ENCODE results near the gene ZNF202. TPM values are rescaled to one million over a fixed set of nuclear protein-coding genes. Genes with fewer than 3 reads are reported as not detected.

Gene ZNF202
- total and polyA plus RNA-seq, 2 donors (not counting 1 experiment from before 2014, with no cell fraction given), result 17.0 to 25.1 TPM

GRCh38 chr11:123698546-123699127 lies 42.8 kb downstream of the ZNF202 start:
- DNase-seq (no peak), ATAC-seq (ENCODE audit: low read depth) (no peak)
- Histone ChIP-seq H3K79me2 (ENCODE audit: control insufficient read depth, insufficient read depth, low read length) (no peaks in the 10 kb centered on the region), H2AFZ (ENCODE audit: insufficient read depth, low read depth, low read length, poor library complexity, severe bottlenecking) (no peak overlapping the region), H3K4me2 (replicated peaks; ENCODE audit: low read depth, low read length, poor library complexity, severe bottlenecking) (no peak overlapping the region), H3K9ac (ENCODE audit: low read length) (no peak overlapping the region), H3K36me3 (replicated peaks in 1 of 2; ENCODE audit: control extremely low read depth in 1 of 2, control insufficient read depth in 1 of 2, extremely low read depth in 1 of 2, insufficient read depth in 2 of 2, low read length in 1 of 2) (no peaks in the 10 kb centered on the region), H3K4me3 (ENCODE audit: control extremely low read depth in 1 of 5, extremely low read depth in 1 of 5, insufficient read depth in 1 of 5, low read depth in 2 of 5, low read length in 4 of 5) (no peak overlapping the region), H3K27ac (ENCODE audit: low read length in 2 of 2) (no peak overlapping the region), H3K4me1 (ENCODE audit: control insufficient read depth in 2 of 2, insufficient read depth in 2 of 2, low read length in 2 of 2) (peaks cover 8 to 11% of the 10 kb centered on the region in 2 donors), H4K20me1 (ENCODE audit: control insufficient read depth, insufficient read depth, low read length, poor library complexity, severe bottlenecking) (no peaks in the 10 kb centered on the region), H3K27me3 (replicated peaks in 1 of 4; ENCODE audit: control extremely low read depth in 1 of 4, control insufficient read depth in 3 of 4, insufficient read depth in 4 of 4, low read length in 3 of 4) (peaks cover 0 to 5% (median 0%) of the 10 kb centered on the region in 4 experiments), H3K9me3 (ENCODE audit: control extremely low read depth in 1 of 3, control insufficient read depth in 2 of 3, insufficient read depth in 1 of 3, low read length in 2 of 3) (no peaks in the 10 kb centered on the region)
- H3K9me3 Mint-ChIP-seq (ENCODE audit: insufficient read depth), result no peaks in the 10 kb centered on the region
- no peak overlapping the region for H3K4me3 Mint-ChIP-seq
- H3K27ac Mint-ChIP-seq, result no peak overlapping the region
- intact Hi-C loops (cut with micrococcal nuclease), result no loop called here
- H3K4me1 Mint-ChIP-seq, result peaks cover 15% of the 10 kb centered on the region
- CTCF ChIA-PET, result interaction anchor here (1.0 to 3.0 kb wide), 2 partner anchors 9 to 12 kb away, joined by 4 to 11 read pairs; no protein-coding TSS in a partner anchor
- WGBS (ENCODE audit: insufficient coverage), result 80% methylated on average over 1 of the region's 2 CpGs
- POLR2A ChIA-PET, result no interaction called here
- TF ChIP-seq CTCF (IDR thresholded peaks at IDR 0.05), result no peak
- TF ChIP-seq EZH2 (IDR thresholded peaks at IDR 0.05; ENCODE audit: borderline replicate concordance, insufficient read depth, low read depth, low read length, poor library complexity, severe bottlenecking), result no peak
- H3K27me3 Mint-ChIP-seq, result peaks cover 13% of the 10 kb centered on the region

GRCh38 chr11:123696183-123696582 lies 45.3 kb downstream of the ZNF202 start:
- POLR2A ChIA-PET, result no interaction called here
- Mint-ChIP-seq H3K27ac (no peak overlapping the region), H3K9me3 (ENCODE audit: insufficient read depth) (no peaks in the 10 kb centered on the region)

More at GRCh38 chr11:123696183-123696582, 45.3 kb downstream of the ZNF202 start:
- TF ChIP-seq CTCF (IDR thresholded peaks at IDR 0.05), result no peak
- TF ChIP-seq EZH2 (IDR thresholded peaks at IDR 0.05; ENCODE audit: borderline replicate concordance, insufficient read depth, low read depth, low read length, poor library complexity, severe bottlenecking), result no peak
- no peak for ATAC-seq (ENCODE audit: low read depth)
- Histone ChIP-seq H3K9me3 (ENCODE audit: control extremely low read depth in 1 of 3, control insufficient read depth in 2 of 3, insufficient read depth in 1 of 3, low read length in 2 of 3) (no peaks in the 10 kb centered on the region), H3K79me2 (ENCODE audit: control insufficient read depth, insufficient read depth, low read length) (no peaks in the 10 kb centered on the region), H2AFZ (ENCODE audit: insufficient read depth, low read depth, low read length, poor library complexity, severe bottlenecking) (no peak overlapping the region), H3K9ac (ENCODE audit: low read length) (no peak overlapping the region), H4K20me1 (ENCODE audit: control insufficient read depth, insufficient read depth, low read length, poor library complexity, severe bottlenecking) (no peaks in the 10 kb centered on the region), H3K27ac (ENCODE audit: low read length in 2 of 2) (no peak overlapping the region), H3K4me3 (ENCODE audit: control extremely low read depth in 1 of 5, extremely low read depth in 1 of 5, insufficient read depth in 1 of 5, low read depth in 2 of 5, low read length in 4 of 5) (no peak overlapping the region), H3K4me1 (ENCODE audit: control insufficient read depth in 2 of 2, insufficient read depth in 2 of 2, low read length in 2 of 2) (no peaks in the 10 kb centered on the region), H3K27me3 (replicated peaks in 1 of 4; ENCODE audit: control extremely low read depth in 1 of 4, control insufficient read depth in 3 of 4, insufficient read depth in 4 of 4, low read length in 3 of 4) (peaks cover 0 to 5% (median 0%) of the 10 kb centered on the region in 4 experiments), H3K36me3 (replicated peaks in 1 of 2; ENCODE audit: control extremely low read depth in 1 of 2, control insufficient read depth in 1 of 2, extremely low read depth in 1 of 2, insufficient read depth in 2 of 2, low read length in 1 of 2) (no peaks in the 10 kb centered on the region), H3K4me2 (replicated peaks; ENCODE audit: low read depth, low read length, poor library complexity, severe bottlenecking) (no peak overlapping the region)
- no peak for DNase-seq
- intact Hi-C loops (cut with micrococcal nuclease), result no loop called here
- Mint-ChIP-seq H3K4me3 (no peak overlapping the region), H3K27me3 (peaks cover 27% of the 10 kb centered on the region), H3K4me1 (peaks cover 1% of the 10 kb centered on the region)
- CTCF ChIA-PET, result no interaction called here
- no CpG with 5 or more reads among the region's 2 CpGs for WGBS (ENCODE audit: insufficient coverage)

All from B cell (primary cell).